ENCODE measurements around the gene LRRTM1.

Gene LRRTM1

DNA sequence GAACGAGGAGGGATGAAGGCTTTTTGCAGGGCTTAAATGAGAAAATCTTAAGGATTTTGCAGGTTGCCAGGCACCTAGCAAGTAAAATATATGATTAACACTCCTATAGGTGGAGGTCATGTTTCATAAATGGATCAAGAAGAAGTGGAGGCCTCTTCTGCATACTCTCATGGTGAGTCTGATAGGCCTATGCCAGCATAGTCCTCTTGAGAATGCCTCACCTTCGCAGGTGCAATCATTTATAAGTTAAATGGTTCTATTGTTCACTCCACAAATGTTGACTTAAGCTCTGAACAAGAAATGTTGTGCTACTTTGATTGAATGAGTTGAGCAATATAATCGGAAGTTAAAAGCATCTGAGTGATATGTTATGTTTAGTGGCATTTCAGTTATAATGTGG is 12.1 kb downstream of the LRRTM1 start:
- Histone ChIP-seq H3K4me3 (no peak overlapping the region), H3K27ac (no peak overlapping the region)
- DNase-seq (ENCODE audit: low spot score): no peak
- TF ChIP-seq, protein P1, sequence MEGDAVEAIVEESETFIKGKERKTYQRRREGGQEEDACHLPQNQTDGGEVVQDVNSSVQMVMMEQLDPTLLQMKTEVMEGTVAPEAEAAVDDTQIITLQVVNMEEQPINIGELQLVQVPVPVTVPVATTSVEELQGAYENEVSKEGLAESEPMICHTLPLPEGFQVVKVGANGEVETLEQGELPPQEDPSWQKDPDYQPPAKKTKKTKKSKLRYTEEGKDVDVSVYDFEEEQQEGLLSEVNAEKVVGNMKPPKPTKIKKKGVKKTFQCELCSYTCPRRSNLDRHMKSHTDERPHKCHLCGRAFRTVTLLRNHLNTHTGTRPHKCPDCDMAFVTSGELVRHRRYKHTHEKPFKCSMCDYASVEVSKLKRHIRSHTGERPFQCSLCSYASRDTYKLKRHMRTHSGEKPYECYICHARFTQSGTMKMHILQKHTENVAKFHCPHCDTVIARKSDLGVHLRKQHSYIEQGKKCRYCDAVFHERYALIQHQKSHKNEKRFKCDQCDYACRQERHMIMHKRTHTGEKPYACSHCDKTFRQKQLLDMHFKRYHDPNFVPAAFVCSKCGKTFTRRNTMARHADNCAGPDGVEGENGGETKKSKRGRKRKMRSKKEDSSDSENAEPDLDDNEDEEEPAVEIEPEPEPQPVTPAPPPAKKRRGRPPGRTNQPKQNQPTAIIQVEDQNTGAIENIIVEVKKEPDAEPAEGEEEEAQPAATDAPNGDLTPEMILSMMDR (IDR thresholded peaks at IDR 0.05): no peak

DNA sequence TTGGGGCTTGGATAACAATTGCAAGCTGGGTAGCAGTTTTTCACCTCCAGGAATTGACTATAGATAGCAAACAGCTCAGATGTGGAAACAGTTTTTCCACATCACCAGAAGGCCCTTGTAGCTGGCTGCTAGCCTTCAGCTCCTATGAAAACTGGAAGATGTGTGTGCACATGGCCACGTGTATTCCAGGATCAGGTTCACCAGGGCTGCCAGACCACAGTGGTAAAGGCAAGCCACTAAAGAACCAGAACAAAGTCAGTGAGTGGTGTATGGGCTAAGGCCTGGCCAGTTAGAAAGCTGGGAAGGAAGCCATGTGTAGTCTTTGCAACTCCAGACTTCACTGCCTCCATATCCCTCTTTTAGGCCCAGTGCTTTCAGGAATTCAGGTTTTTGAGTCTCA is 12.9 kb downstream of the LRRTM1 start:
- Histone ChIP-seq H3K27ac (no peak overlapping the region), H3K4me3 (no peak overlapping the region)
- TF ChIP-seq, protein P1 (IDR thresholded peaks at IDR 0.05): no peak
- DNase-seq (ENCODE audit: low spot score): no peak

DNA sequence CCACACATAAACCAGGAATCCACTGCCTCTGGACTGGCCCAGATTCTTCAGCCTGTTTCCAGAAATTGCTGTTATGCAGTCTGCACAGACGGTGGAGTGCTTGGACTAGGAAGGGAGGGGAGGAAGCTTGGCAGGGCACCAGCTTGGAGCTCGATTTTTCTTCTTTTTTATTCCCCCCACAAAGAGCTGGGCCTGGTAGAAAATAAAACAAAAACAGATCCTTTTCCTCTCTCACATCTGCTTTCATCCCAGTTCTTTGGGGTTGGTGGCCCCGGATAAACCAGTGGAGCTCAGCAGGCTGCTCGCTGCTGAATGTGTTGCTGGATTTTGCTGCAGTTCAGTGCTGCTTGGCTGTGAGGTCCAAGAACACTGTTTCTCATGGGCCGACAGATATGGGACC is 16.0 kb downstream of the LRRTM1 start:
- no peak overlapping the region for H3K4me3 ChIP-seq
- no peak overlapping the region for H3K27ac ChIP-seq
- no peak for DNase-seq (ENCODE audit: low spot score)
- TF ChIP-seq, protein P1 (IDR thresholded peaks at IDR 0.05): no peak

DNA sequence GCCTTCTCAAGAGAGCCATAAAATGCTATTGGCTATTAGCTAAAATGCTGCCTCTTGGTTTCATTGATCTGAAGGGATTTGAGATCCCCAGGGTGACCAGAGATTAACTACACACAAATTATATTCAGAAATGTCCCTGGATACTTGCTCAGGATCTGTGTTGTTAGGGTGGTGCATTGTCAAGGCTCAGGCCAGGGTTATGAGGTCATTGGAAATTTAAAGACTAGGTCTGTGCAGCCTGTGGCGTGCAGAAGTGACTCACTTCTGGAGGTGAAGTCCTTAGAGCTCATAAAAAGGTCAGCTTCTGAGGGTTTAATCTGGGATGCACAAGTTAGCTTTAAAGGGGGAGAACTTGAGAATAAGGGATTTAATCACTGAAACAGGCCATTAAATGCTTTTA is 23.5 kb downstream of the LRRTM1 start:
- H3K4me3 ChIP-seq: no peak overlapping the region
- TF ChIP-seq, protein P1 (IDR thresholded peaks at IDR 0.05): no peak
- no peak for DNase-seq (ENCODE audit: low spot score)
- H3K27ac ChIP-seq: no peak overlapping the region

DNA sequence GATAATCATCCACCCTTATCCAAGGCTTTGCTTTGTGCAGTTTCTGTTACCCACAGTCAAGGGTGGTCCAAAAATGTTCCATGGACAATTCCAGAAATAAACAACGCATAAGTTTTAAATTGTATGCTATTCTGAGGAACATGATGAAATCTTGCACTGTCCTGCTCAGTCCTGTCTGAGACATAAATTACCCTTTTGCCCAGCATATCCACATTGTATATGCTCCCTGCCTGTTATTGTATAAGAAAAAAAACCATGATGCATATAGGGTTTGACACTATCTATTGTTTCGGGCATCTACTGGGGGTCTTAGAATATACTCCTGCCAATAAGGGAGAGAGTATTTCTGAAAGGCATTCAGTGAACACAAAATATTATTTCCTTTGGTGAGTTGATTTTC is 24.0 kb downstream of the LRRTM1 start:
- Histone ChIP-seq H3K4me3 (no peak overlapping the region), H3K27ac (no peak overlapping the region)
- TF ChIP-seq, protein P1 (IDR thresholded peaks at IDR 0.05): no peak
- DNase-seq (ENCODE audit: low spot score): no peak

DNA sequence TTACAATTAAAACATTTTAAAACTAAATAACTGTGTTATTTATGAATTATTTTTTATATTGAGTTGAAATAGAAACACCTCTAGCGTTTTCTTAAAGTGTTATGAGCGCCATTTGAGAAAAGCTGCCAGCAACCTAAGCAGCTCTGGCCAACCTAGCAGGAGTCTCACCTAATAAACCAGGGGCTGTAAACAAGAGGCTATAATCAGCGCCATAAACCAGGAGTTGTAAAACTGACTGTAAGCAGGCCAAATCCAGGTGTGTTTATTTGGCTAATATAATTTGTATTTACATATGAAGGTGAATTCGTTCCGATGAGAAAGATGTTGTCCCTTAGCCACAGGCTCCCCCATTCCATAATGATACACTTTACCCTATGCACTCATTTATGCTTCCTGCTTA is 34.7 kb downstream of the LRRTM1 start:
- no peak overlapping the region for H3K4me3 ChIP-seq
- no peak for DNase-seq (ENCODE audit: low spot score)
- no peak overlapping the region for H3K27ac ChIP-seq
- TF ChIP-seq, protein P1 (IDR thresholded peaks at IDR 0.05): no peak

DNA sequence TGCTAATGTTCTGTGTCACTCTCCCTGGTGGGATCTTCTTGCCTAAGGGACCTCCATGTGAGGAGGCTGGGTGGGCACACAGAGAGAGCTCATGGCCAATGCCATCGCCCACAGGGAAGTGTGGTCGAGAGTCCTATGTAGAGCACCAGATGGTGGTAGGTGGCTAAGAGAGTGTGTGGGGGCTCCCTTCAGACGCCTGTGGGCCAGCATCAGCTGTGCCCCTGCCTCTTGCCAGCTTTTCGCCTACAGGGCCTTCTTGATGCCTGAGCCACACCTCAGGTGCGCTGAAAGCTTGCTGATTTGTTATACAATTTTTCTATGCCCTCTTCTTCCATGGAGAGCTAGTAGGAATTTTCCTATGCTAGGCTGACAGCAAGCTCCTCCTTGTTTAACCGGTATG is 38.3 kb downstream of the LRRTM1 start:
- Histone ChIP-seq H3K4me3 (no peak overlapping the region), H3K27ac (no peak overlapping the region)
- no peak for DNase-seq (ENCODE audit: low spot score)
- TF ChIP-seq, protein P1 (IDR thresholded peaks at IDR 0.05): no peak
